ENCODE data around the gene TNK2.
"Not testable (repeated sequence)": the region's sequence is repeated elsewhere in the genome, so short reads cannot be mapped to it uniquely, and the experiment has no call there.

The TNK2 gene

GRCh38 chr3:195825191-195825588 lies 83.2 kb downstream of the TNK2 start:
- Histone ChIP-seq H3K36me3 (ENCODE audit: insufficient read depth, low read length) (no peaks in the 10 kb centered on the region), H3K9ac (ENCODE audit: low read depth, low read length) (no peak overlapping the region), H3K79me2 (ENCODE audit: insufficient read depth, low read length) (no peaks in the 10 kb centered on the region), H3K27me3 (ENCODE audit: insufficient read depth, low read length, poor library complexity) (no peaks in the 10 kb centered on the region), H3K27ac (ENCODE audit: low read length) (no peak overlapping the region), H3K4me1 (ENCODE audit: insufficient read depth, low read length) (no peaks in the 10 kb centered on the region), H2AFZ (ENCODE audit: low read depth, low read length) (no peak overlapping the region), H3K9me3 (ENCODE audit: insufficient read depth, low read length, severe bottlenecking) (peaks cover 4% of the 10 kb centered on the region), H3K4me3 (ENCODE audit: low read depth in 1 of 2, low read length in 2 of 2) (no peak overlapping the region), H4K20me1 (ENCODE audit: insufficient read depth, low read length) (no peaks in the 10 kb centered on the region), H3K4me2 (ENCODE audit: insufficient read depth, low read length) (no peak overlapping the region)
- TF ChIP-seq CTCF (IDR thresholded peaks at IDR 0.05; ENCODE audit: borderline replicate concordance, extremely low read depth, low read length, poor library complexity, severe bottlenecking), result no peak
- TF ChIP-seq EZH2 (IDR thresholded peaks at IDR 0.05; ENCODE audit: borderline replicate concordance, low read depth, low read length, severe bottlenecking), result no peak
- DNase-seq, result no peak
- no peak for ATAC-seq (ENCODE audit: insufficient read depth, low read depth)

- not testable (repeated sequence) for H3K9ac ChIP-seq (ENCODE audit: low read depth, low read length); DNase-seq; H3K4me1 ChIP-seq (ENCODE audit: insufficient read depth, low read length); ATAC-seq (ENCODE audit: insufficient read depth, low read depth); H3K36me3 ChIP-seq (ENCODE audit: insufficient read depth, low read length); H3K4me3 ChIP-seq (ENCODE audit: low read depth in 1 of 2, low read length in 2 of 2); H3K27me3 ChIP-seq (ENCODE audit: insufficient read depth, low read length, poor library complexity); H3K4me2 ChIP-seq (ENCODE audit: insufficient read depth, low read length); H3K79me2 ChIP-seq (ENCODE audit: insufficient read depth, low read length); H4K20me1 ChIP-seq (ENCODE audit: insufficient read depth, low read length); H3K9me3 ChIP-seq (ENCODE audit: insufficient read depth, low read length, severe bottlenecking); H3K27ac ChIP-seq (ENCODE audit: low read length); H2AFZ ChIP-seq (ENCODE audit: low read depth, low read length)
Measured at GRCh38 chr3:195824425-195825190, 83.7 kb downstream of the TNK2 start.

- Histone ChIP-seq H3K9ac (ENCODE audit: low read depth, low read length) (no peak overlapping the region), H4K20me1 (ENCODE audit: insufficient read depth, low read length) (no peaks in the 10 kb centered on the region), H3K27me3 (ENCODE audit: insufficient read depth, low read length, poor library complexity) (no peaks in the 10 kb centered on the region), H3K79me2 (ENCODE audit: insufficient read depth, low read length) (no peaks in the 10 kb centered on the region), H3K27ac (ENCODE audit: low read length) (no peak overlapping the region), H3K36me3 (ENCODE audit: insufficient read depth, low read length) (no peaks in the 10 kb centered on the region), H2AFZ (ENCODE audit: low read depth, low read length) (no peak overlapping the region), H3K4me2 (ENCODE audit: insufficient read depth, low read length) (no peak overlapping the region), H3K4me1 (ENCODE audit: insufficient read depth, low read length) (no peaks in the 10 kb centered on the region), H3K9me3 (ENCODE audit: insufficient read depth, low read length, severe bottlenecking) (peaks cover 4% of the 10 kb centered on the region), H3K4me3 (ENCODE audit: low read depth in 1 of 2, low read length in 2 of 2) (no peak overlapping the region)
- no peak for TF ChIP-seq CTCF (IDR thresholded peaks at IDR 0.05; ENCODE audit: borderline replicate concordance, extremely low read depth, low read length, poor library complexity, severe bottlenecking)
- TF ChIP-seq EZH2 (IDR thresholded peaks at IDR 0.05; ENCODE audit: borderline replicate concordance, low read depth, low read length, severe bottlenecking), result no peak
- ATAC-seq (ENCODE audit: insufficient read depth, low read depth), result no peak
- no peak for DNase-seq
Measured at GRCh38 chr3:195823999-195824398, 84.4 kb downstream of the TNK2 start.

GRCh38 chr3:195823280-195823679 lies 85.1 kb downstream of the TNK2 start:
- H3K27me3 ChIP-seq (ENCODE audit: insufficient read depth, low read length, poor library complexity), result no peaks in the 10 kb centered on the region
- no peaks in the 10 kb centered on the region for H3K4me1 ChIP-seq (ENCODE audit: insufficient read depth, low read length)
- no peak overlapping the region for H3K4me2 ChIP-seq (ENCODE audit: insufficient read depth, low read length)
- no peak overlapping the region for H3K4me3 ChIP-seq (ENCODE audit: low read depth in 1 of 2, low read length in 2 of 2)
- H3K9me3 ChIP-seq (ENCODE audit: insufficient read depth, low read length, severe bottlenecking), result peaks cover 4% of the 10 kb centered on the region
- H2AFZ ChIP-seq (ENCODE audit: low read depth, low read length), result no peak overlapping the region
- no peaks in the 10 kb centered on the region for H3K36me3 ChIP-seq (ENCODE audit: insufficient read depth, low read length)
- no peak for DNase-seq
- no peak overlapping the region for H3K27ac ChIP-seq (ENCODE audit: low read length)
- H3K9ac ChIP-seq (ENCODE audit: low read depth, low read length), result no peak overlapping the region
- no peak for ATAC-seq (ENCODE audit: insufficient read depth, low read depth)
- no peaks in the 10 kb centered on the region for H4K20me1 ChIP-seq (ENCODE audit: insufficient read depth, low read length)
- no peaks in the 10 kb centered on the region for H3K79me2 ChIP-seq (ENCODE audit: insufficient read depth, low read length)
- no peak for TF ChIP-seq CTCF (IDR thresholded peaks at IDR 0.05; ENCODE audit: borderline replicate concordance, extremely low read depth, low read length, poor library complexity, severe bottlenecking)
- no peak for TF ChIP-seq EZH2 (IDR thresholded peaks at IDR 0.05; ENCODE audit: borderline replicate concordance, low read depth, low read length, severe bottlenecking)

All from DND-41 (cell line).